ENCODE measurements around the gene FYB1.

FYB1 gene

DNA sequence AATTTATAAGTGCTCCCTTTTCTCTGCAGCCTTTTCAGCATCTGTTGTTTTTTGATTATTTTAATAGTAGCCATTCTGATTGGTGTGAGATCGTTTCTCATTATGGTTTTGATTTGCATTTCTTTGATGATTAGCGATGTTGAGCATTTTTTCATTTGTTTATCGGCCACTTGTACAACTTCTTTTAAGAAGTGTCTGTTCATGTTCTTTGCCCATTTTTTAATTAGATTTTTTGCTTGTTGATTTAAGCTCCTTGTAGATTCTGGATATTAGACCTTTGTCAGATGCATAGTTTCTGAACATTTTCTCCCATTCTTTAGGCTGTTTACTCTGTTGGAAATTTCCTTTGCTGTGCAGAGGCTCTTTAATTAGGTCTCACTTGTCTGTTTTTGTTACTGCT lies 46.3 kb downstream of the FYB1 start:
- H3K4me3 ChIP-seq (ENCODE audit: low read depth, low read length), result no peak overlapping the region
- no peak for DNase-seq (ENCODE audit: low read depth)
- TF ChIP-seq, protein P1, sequence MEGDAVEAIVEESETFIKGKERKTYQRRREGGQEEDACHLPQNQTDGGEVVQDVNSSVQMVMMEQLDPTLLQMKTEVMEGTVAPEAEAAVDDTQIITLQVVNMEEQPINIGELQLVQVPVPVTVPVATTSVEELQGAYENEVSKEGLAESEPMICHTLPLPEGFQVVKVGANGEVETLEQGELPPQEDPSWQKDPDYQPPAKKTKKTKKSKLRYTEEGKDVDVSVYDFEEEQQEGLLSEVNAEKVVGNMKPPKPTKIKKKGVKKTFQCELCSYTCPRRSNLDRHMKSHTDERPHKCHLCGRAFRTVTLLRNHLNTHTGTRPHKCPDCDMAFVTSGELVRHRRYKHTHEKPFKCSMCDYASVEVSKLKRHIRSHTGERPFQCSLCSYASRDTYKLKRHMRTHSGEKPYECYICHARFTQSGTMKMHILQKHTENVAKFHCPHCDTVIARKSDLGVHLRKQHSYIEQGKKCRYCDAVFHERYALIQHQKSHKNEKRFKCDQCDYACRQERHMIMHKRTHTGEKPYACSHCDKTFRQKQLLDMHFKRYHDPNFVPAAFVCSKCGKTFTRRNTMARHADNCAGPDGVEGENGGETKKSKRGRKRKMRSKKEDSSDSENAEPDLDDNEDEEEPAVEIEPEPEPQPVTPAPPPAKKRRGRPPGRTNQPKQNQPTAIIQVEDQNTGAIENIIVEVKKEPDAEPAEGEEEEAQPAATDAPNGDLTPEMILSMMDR (IDR thresholded peaks at IDR 0.05; ENCODE audit: low read depth, low read length, missing control alignments), result no peak
- in situ Hi-C loops (cut with HindIII; ENCODE audit: low sequenced_read_pairs), result no loop called here

DNA sequence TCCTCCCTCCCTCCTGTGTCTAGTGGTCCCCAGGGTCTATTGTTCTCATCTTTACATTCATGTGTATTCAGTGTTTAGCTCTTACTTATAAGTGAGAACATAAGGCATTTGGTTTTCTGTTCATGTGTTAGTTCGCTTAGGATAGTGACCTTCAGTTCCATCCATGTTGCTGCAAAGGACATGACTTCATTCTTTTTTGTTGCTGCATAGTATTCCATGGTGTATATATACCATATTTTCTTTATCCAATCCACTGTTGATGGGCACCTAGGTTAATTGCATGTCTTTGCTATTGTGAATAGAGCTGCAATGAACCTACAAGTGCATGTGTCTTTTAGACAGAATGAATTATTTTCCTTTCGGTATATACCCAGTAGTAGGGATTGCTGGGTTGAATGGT lies 46.8 kb downstream of the FYB1 start:
- in situ Hi-C loops (cut with HindIII; ENCODE audit: low sequenced_read_pairs), result no loop called here
- DNase-seq (ENCODE audit: low read depth), result no peak
- TF ChIP-seq, protein P1 (IDR thresholded peaks at IDR 0.05; ENCODE audit: low read depth, low read length, missing control alignments), result no peak
- H3K4me3 ChIP-seq (ENCODE audit: low read depth, low read length), result no peak overlapping the region

DNA sequence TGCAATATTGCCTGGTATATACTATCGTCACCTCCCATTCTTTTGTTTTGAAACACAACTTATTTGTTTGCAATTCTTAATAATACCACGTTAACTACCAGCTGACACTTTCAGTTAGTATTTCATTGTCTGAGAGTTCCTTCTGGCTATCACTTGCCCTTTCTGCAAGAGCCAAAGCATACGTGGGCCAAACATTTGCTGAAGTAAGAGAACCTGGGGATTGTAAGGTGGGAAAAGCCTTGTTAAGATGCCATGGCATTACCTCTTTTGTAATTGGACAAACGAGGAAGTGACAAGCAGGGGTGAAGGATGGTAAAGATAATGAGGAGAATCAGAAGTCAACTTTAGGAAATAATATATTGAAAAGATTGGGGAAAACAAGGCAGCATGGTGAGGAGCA lies 47.7 kb downstream of the FYB1 start:
- TF ChIP-seq, protein P1 (IDR thresholded peaks at IDR 0.05; ENCODE audit: low read depth, low read length, missing control alignments), result no peak
- DNase-seq (ENCODE audit: low read depth), result no peak
- in situ Hi-C loops (cut with HindIII; ENCODE audit: low sequenced_read_pairs), result no loop called here
- H3K4me3 ChIP-seq (ENCODE audit: low read depth, low read length), result no peak overlapping the region

DNA sequence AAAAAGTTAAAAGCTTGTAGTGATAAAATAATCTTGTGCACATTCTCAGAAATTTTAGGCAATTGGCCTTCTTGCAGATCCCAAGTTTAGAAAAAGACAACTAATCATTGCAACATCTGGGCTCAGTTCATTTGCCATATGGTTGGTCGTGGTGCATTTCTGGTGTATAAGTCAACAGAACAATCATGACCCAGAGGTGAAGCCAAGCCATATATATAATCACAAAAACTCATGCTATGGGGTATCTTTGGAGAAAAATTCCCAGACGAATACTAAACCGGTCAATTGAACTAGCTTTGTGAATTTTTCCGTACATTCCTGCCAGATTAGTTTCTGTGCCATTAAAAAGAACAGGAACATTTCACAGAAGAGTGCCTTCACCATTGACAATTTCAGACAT lies 50.3 kb downstream of the FYB1 start:
- no peak overlapping the region for H3K4me3 ChIP-seq (ENCODE audit: low read depth, low read length)
- no peak for DNase-seq (ENCODE audit: low read depth)
- TF ChIP-seq, protein P1 (IDR thresholded peaks at IDR 0.05; ENCODE audit: low read depth, low read length, missing control alignments), result no peak
- in situ Hi-C loops (cut with HindIII; ENCODE audit: low sequenced_read_pairs), result no loop called here

DNA sequence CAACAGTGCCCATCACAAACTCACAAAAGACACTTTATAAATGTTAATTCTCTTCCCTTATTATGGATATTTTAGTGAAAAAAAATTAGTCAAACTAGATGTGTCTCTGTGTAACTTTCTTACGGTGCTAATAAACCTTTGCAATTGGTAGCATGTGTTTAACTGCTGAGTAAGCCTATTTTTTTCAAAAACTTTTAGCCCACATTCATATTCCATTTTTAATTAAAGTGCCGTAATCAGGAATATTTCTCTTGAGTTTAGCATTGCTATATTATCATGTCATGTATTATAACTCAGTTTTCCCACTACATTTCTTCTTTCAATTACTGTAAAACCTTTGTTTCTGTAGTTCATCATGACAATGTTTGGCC lies 51.4 kb downstream of the FYB1 start:
- TF ChIP-seq, protein P1 (IDR thresholded peaks at IDR 0.05; ENCODE audit: low read depth, low read length, missing control alignments), result no peak
- H3K4me3 ChIP-seq (ENCODE audit: low read depth, low read length), result no peak overlapping the region
- no peak for DNase-seq (ENCODE audit: low read depth)
- in situ Hi-C loops (cut with HindIII; ENCODE audit: low sequenced_read_pairs), result no loop called here

DNA sequence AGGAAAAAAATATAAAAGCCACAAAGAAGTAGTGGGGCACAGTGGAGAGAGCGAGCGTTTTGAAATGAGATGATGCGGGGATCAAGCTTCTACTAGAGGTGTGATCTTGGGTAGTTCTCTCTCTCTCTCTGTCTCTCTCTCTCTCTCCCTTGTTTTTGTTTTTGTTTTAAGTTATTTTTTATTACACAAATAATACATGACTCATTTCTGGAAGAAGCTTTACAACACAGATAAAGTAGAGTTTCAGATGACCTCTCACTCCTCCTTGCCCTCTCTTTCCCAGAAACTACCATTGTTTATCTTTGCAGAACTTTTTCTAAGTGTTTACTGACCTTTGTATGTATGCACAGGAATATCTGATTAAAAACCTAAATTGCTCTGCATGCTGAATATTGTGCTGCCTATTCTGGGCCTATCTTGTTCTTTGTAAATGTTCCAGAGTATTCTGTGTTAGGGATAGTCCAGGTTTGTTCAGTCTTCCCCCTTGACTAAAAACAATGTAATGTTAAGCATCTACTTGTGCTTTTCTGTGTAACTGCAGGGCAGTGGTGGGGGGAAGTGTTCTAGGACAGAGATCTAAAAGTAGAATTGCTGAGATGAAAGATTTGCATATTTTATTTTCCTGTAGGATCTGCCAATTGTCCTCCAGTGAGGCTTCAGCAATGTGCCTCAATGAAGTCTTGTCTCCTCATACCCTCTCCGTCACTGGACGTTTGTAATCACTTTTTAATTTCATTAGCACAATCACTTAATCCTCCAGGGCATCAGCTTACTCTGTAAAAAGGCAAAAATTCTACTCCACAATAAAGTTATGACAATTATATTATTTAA lies 52.0 kb downstream of the FYB1 start:
- no peak overlapping the region for H3K4me3 ChIP-seq (ENCODE audit: low read depth, low read length)
- in situ Hi-C loops (cut with HindIII; ENCODE audit: low sequenced_read_pairs), result no loop called here
- DNase-seq (ENCODE audit: low read depth), result no peak
- TF ChIP-seq, protein P1 (IDR thresholded peaks at IDR 0.05; ENCODE audit: low read depth, low read length, missing control alignments), result no peak
